ENCODE data around the gene MMP23B. TPM values are rescaled to one million over a fixed set of nuclear protein-coding genes. Genes with fewer than 3 reads are reported as not detected.

Gene MMP23B
- total and polyA plus RNA-seq, 2 of the 8 experiments (the other 6 are each of a cell fraction or from before 2014, with no cell fraction given): 9.2 to 14.6 TPM

- TF ChIP-seq SIX5 (IDR thresholded peaks at IDR 0.05; ENCODE audit: low read depth, low read length) (no peak), JUN (IDR thresholded peaks at IDR 0.05; ENCODE audit: low read depth, low read length) (no peak), ATF2 (IDR thresholded peaks at IDR 0.05; ENCODE audit: low read length) (no peak), KDM4A (IDR thresholded peaks at IDR 0.05; ENCODE audit: low read depth, low read length, severe bottlenecking) (no peak), CHD1 (IDR thresholded peaks at IDR 0.05; ENCODE audit: low read depth, low read length) (no peak), RBBP5 (IDR thresholded peaks at IDR 0.05; ENCODE audit: borderline replicate concordance, low read depth, low read length) (no peak), HDAC2 (IDR thresholded peaks at IDR 0.05; ENCODE audit: borderline replicate concordance in 1 of 2, low read depth in 2 of 2, low read length in 2 of 2) (no peak), NRF1 (IDR thresholded peaks at IDR 0.05; ENCODE audit: low read depth, low read length) (no peak), CBX8 (IDR thresholded peaks at IDR 0.05; ENCODE audit: borderline replicate concordance, low read depth, low read length) (no peak), SRF (IDR thresholded peaks at IDR 0.05; ENCODE audit: low read depth, low read length) (no peak), GTF2F1 (IDR thresholded peaks at IDR 0.05; ENCODE audit: borderline replicate concordance, low read depth, low read length) (no peak), HDAC6 (IDR thresholded peaks at IDR 0.05; ENCODE audit: low read depth, low read length) (no peak), SP4 (IDR thresholded peaks at IDR 0.05; ENCODE audit: low read length) (no peak), TBP (IDR thresholded peaks at IDR 0.05; ENCODE audit: low read depth, low read length) (no peak)
These were observed 12.0 kb upstream of the MMP23B start (continued) for GRCh38 chr1:1619917-1620361.
